CD4-positive, alpha-beta memory T cell (primary cell): ENCODE results near the gene MSRB1. TPM values are rescaled to one million over a fixed set of nuclear protein-coding genes. Genes with fewer than 3 reads are reported as not detected.
"Not testable (repeated sequence)": the region's sequence is repeated elsewhere in the genome, so short reads cannot be mapped to it uniquely, and the experiment has no call there.

Experiments used
- CTCF ChIA-PET: fragments of 350-600 bp; sonication (Branson Sonifier 250); formaldehyde crosslinking; loops from one replicate; lab custom pipeline; 2021; ENCODE audit warnings: inconsistent platforms; ENCODE audit not compliant: partially characterized antibody; lab: Charles Lee
- POLR2A ChIA-PET: fragments of 350-600 bp; sonication (Branson Sonifier 250); formaldehyde crosslinking; loops from one replicate; lab custom pipeline; 2021; ENCODE audit not compliant: partially characterized antibody; lab: Charles Lee
- DNase-seq, 5 donors: peaks; one replicate each; pipeline versions ENCODE4 v3.0.0 to v3.0.0-alpha.2; 2020 to 2022; ENCODE audit warnings: mixed read lengths in 1 of 5
- H3K27ac ChIP-seq: one replicate; pipeline ENCODE4 v1.7.0; 2013; ENCODE audit warnings: low read depth, low read length
- H3K27me3 ChIP-seq: 2 replicates; pipeline ENCODE4 v1.7.0; 2013; ENCODE audit warnings: mild to moderate bottlenecking, low read length, moderate library complexity; ENCODE audit not compliant: insufficient read depth
- H3K36me3 ChIP-seq: 2 replicates; pipeline ENCODE4 v1.7.0; 2013; ENCODE audit warnings: mild to moderate bottlenecking, low read length, moderate library complexity; ENCODE audit not compliant: insufficient read depth
- H3K4me1 ChIP-seq: 2 replicates; pipeline ENCODE4 v1.7.0; 2013; ENCODE audit warnings: mild to moderate bottlenecking, low read length, moderate library complexity; ENCODE audit not compliant: insufficient read depth
- H3K4me3 ChIP-seq, 2 donors: one replicate each; pipeline ENCODE4 v1.7.0; 2013; ENCODE audit warnings: low read length in 2 of 2, mild to moderate bottlenecking in 1 of 2
- H3K9me3 ChIP-seq, 2 donors: one replicate each; pipeline ENCODE4 v1.7.0; 2013; ENCODE audit warnings: low read length in 2 of 2, control low read depth in 1 of 2; ENCODE audit not compliant: control insufficient read depth in 1 of 2
- H3K27ac Mint-ChIP-seq, 7 donors: one replicate each; pipeline ENCODE4 v1.8.0; 2020 to 2021; ENCODE audit warnings: mixed read lengths in 7 of 7, mild to moderate bottlenecking in 6 of 7, inconsistent platforms in 3 of 7, moderate library complexity in 3 of 7
- H3K27me3 Mint-ChIP-seq, 2 donors: one replicate each; pipeline ENCODE4 v1.8.0; 2020 to 2021; ENCODE audit warnings: mixed read lengths in 2 of 2
- H3K36me3 Mint-ChIP-seq, 2 donors: one replicate each; pipeline ENCODE4 v1.8.0; 2020 to 2021; ENCODE audit warnings: mixed read lengths in 2 of 2, inconsistent platforms in 1 of 2, mild to moderate bottlenecking in 1 of 2
- H3K4me1 Mint-ChIP-seq, 4 donors: one replicate each; pipeline ENCODE4 v1.8.0; 2020 to 2021; ENCODE audit warnings: mixed read lengths in 4 of 4, mild to moderate bottlenecking in 1 of 4
- H3K4me3 Mint-ChIP-seq, 8 donors: one replicate each; pipeline ENCODE4 v1.8.0; 2020 to 2021; ENCODE audit warnings: mixed read lengths in 8 of 8, mild to moderate bottlenecking in 7 of 8, moderate library complexity in 6 of 8, inconsistent platforms in 3 of 8
- H3K9me3 Mint-ChIP-seq, 8 donors: one replicate each; pipeline ENCODE4 v1.8.0; 2020 to 2021; ENCODE audit warnings: mixed read lengths in 8 of 8, mild to moderate bottlenecking in 5 of 8, inconsistent platforms in 3 of 8, moderate library complexity in 1 of 8
- intact Hi-C: fragments of 100-400 bp; cut with micrococcal nuclease; formaldehyde crosslinking; loops from one replicate; pipeline ENCODE4 v1.15.1; 2023
- polyA plus RNA-seq, 2 donors: library from polyadenylated mRNA; unstranded; fragments of 300-500 nt; fragmentation: Illumina TruSeq; gene quantifications; one replicate each; pipeline ENCODE4 v1.2.3, GENCODE V29; 2021
- total RNA-seq, 2 experiments: library from RNA; stranded (reverse); gene quantifications; one replicate each; pipeline ENCODE4 v1.2.3, GENCODE V29; 2021

The MSRB1 gene
- total and polyA plus RNA-seq, 4 experiments from 2014 or later = 9.3 to 30.5 (median 15.5) TPM

DNA sequence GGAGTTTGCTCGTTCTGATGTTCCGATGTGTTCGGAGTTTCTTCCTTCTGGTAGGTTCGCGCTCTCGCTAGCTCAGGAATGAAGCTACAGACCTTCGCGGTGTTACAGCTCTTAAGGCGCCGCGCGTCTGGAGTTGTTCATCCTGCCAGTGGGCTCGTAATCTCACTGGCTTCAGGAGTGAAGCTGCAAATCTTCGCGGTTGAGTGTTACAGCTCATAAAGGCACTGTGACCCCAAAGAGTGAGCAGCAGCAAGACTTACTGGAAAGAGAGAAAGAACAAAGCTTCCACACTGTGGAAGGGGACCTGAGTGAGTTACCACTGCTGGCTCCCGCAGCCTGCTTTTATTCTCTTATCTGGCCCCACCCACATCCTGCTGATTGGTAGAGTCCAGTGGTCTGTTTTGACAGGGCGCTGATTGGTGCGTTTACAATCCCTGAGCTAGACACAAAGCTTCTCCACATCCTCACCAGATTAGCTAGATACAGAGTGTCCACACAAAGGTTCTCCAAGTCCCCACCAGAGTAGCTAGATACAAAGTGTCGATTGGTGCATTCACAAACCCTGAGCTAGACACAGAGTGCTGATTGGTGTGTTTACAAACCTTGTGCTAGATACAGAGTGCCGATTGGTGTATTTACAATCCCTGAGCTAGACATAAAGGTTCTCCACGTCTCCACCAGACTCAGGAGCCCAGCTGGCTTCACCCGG lies 14.6 kb upstream of the MSRB1 start:
- Mint-ChIP-seq H3K4me1 (peaks cover 15 to 36% (median 27%) of the 10 kb centered on the region in 4 donors), H3K36me3 (peaks cover 8 to 22% of the 10 kb centered on the region in 2 donors)
- not testable (repeated sequence) for H3K27me3 ChIP-seq, H3K4me3 ChIP-seq, H3K9me3 ChIP-seq, H3K27ac ChIP-seq, H3K36me3 ChIP-seq, H3K27me3 Mint-ChIP-seq, H3K4me3 Mint-ChIP-seq, H3K9me3 Mint-ChIP-seq, DNase-seq, H3K27ac Mint-ChIP-seq
- ChIA-PET POLR2A (interaction anchor here (1.4 to 4.8 kb wide), 3 partner anchors 13 to 15 kb away, joined by 4 to 84 read pairs (median 9); partner anchors contain the start of genes MSRB1 and TBL3), CTCF (interaction anchor here (0.8 to 1.6 kb wide), 3 partner anchors 13 to 46 kb away, joined by 3 to 4 read pairs (median 3); no protein-coding TSS in a partner anchor)
- H3K4me1 ChIP-seq = peaks cover 32% of the 10 kb centered on the region
- intact Hi-C loops = loop anchor here (2.0 kb wide), 1 partner anchor 183 kb away; no protein-coding TSS in a partner anchor

DNA sequence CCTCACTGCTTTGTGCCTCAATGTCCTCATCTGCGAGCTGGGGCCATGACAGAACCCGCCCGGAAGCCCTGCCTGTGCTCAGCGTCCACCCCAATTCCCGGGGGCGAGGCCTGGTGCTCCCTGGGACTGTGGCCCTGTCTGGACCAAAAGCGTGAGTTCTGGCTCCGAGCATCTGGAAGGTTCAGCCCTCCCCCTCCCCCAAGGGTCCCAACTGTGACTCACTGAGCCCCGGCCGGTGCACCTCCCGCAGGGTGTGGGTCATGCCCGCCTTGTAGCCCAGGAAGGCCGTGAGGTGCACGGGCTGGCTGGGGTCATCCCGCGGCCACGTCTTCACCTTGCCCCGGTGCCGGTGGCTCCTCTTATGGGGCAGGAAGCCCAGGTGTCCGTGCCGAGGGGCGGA lies 10.7 kb upstream of the MSRB1 start:
- Histone ChIP-seq H3K4me3 (no peak overlapping the region), H3K4me1 (peaks cover 2% of the 10 kb centered on the region), H3K36me3 (no peaks in the 10 kb centered on the region), H3K27me3 (no peaks in the 10 kb centered on the region), H3K27ac (no peak overlapping the region), H3K9me3 (no peaks in the 10 kb centered on the region)
- Mint-ChIP-seq H3K36me3 (no peaks in the 10 kb centered on the region), H3K4me1 (peaks cover 0 to under 1% (median 0%) of the 10 kb centered on the region in 4 donors), H3K9me3 (no peaks in the 10 kb centered on the region), H3K27me3 (no peaks in the 10 kb centered on the region), H3K4me3 (no peak overlapping the region), H3K27ac (no peak overlapping the region)
- DNase-seq = peak in 1 of 5 donors; percentile 24
- ChIA-PET CTCF (interaction anchor here (1.5 kb wide), 1 partner anchor 11 kb away, joined by 3 read pairs; the partner anchor contains the start of gene MSRB1), POLR2A (interaction anchor here (2.3 kb wide), 1 partner anchor 11 kb away, joined by 5 read pairs; the partner anchor contains the start of gene MSRB1)
- intact Hi-C loops = no loop called here

DNA sequence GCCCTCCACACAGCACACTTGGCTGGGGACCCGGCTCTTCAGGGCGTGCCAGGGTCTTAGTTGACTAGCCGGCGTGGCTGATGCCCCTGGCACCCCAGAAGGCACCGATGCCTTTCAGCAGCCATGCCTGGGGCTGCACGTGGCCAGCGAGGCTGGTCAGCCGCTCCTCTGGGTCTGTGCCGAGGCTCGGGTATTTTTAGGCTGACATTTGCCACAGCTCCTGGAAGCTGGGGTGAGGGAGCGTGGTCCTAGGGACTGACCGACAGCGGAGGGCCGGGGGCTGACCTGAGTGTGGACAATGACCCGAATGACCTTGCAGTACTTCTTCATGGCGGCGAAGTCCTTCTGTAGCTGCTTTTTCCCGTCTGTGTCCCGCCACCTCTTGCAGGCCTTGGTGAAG lies 7.6 kb upstream of the MSRB1 start:
- intact Hi-C loops = no loop called here
- H3K36me3 Mint-ChIP-seq = no peaks in the 10 kb centered on the region
- ChIA-PET CTCF (no interaction called here), POLR2A (no interaction called here)
- Histone ChIP-seq H3K4me1 (no peaks in the 10 kb centered on the region), H3K9me3 (no peaks in the 10 kb centered on the region), H3K27me3 (no peaks in the 10 kb centered on the region), H3K27ac (no peak overlapping the region), H3K4me3 (no peak overlapping the region), H3K36me3 (no peaks in the 10 kb centered on the region)
- no peaks in the 10 kb centered on the region for H3K27me3 Mint-ChIP-seq
- H3K4me1 Mint-ChIP-seq = no peaks in the 10 kb centered on the region
- H3K9me3 Mint-ChIP-seq = no peaks in the 10 kb centered on the region
- H3K4me3 Mint-ChIP-seq = no peak overlapping the region
- no peak for DNase-seq
- no peak overlapping the region for H3K27ac Mint-ChIP-seq

DNA sequence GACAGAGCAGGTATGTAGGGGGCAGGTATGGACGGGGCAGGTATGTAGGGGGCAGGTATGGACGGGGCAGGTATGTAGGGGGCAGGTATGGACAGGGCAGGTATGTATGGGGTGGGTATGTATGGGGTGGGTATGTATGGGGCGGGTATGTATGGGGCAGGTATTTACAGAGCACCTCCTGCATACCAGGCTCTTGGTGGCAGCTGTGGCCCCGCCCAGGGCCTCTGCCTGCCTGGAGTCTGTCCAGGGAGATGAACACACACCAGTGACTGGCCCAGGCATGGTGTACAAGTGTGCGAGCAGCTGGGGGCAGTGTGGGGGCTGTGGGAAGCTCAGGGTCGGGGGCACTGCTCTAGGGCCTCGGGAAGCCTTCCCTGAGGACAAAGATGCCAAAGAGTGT lies 7.0 kb upstream of the MSRB1 start:
- Mint-ChIP-seq H3K9me3 (no peaks in the 10 kb centered on the region), H3K4me1 (no peaks in the 10 kb centered on the region), H3K27me3 (no peaks in the 10 kb centered on the region), H3K36me3 (no peaks in the 10 kb centered on the region), H3K27ac (no peak overlapping the region), H3K4me3 (no peak overlapping the region)
- POLR2A ChIA-PET = no interaction called here
- no peak overlapping the region for H3K4me3 ChIP-seq
- no peak overlapping the region for H3K27ac ChIP-seq
- no peaks in the 10 kb centered on the region for H3K9me3 ChIP-seq
- H3K4me1 ChIP-seq = no peaks in the 10 kb centered on the region
- CTCF ChIA-PET = no interaction called here
- intact Hi-C loops = no loop called here
- H3K27me3 ChIP-seq = no peaks in the 10 kb centered on the region
- DNase-seq = no peak
- no peaks in the 10 kb centered on the region for H3K36me3 ChIP-seq

DNA sequence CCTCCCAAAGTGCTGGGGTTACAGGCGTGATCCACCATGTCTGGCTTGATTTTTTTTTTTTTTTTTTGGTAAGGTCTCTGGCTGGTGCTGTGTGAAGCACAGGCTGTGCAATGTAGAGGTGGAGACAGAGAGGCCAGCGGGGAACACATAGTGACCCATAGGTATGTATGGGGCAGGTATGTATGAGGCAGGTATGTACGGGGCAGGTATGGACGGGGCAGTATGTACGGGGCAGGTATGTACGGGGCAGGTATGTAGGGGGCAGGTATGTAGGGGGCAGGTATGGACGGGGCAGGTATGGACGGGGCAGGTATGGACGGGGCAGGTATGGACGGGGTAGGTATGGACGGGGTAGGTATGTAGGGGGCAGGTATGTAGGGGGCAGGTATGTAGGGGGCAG lies 6.5 kb upstream of the MSRB1 start:
- ChIA-PET CTCF (interaction anchor here (0.7 kb wide), 1 partner anchor 533 kb away, joined by 3 read pairs; no protein-coding TSS in a partner anchor), POLR2A (no interaction called here)
- intact Hi-C loops = no loop called here
- Mint-ChIP-seq H3K36me3 (no peaks in the 10 kb centered on the region), H3K27me3 (no peaks in the 10 kb centered on the region), H3K4me1 (peaks cover 0 to 2% (median 0%) of the 10 kb centered on the region in 4 donors), H3K4me3 (no peak overlapping the region), H3K27ac (no peak overlapping the region), H3K9me3 (no peaks in the 10 kb centered on the region)
- no peak overlapping the region for H3K4me3 ChIP-seq
- no peaks in the 10 kb centered on the region for H3K4me1 ChIP-seq
- H3K27ac ChIP-seq = no peak overlapping the region
- H3K27me3 ChIP-seq = no peaks in the 10 kb centered on the region
- H3K9me3 ChIP-seq = no peaks in the 10 kb centered on the region
- DNase-seq = no peak
- H3K36me3 ChIP-seq = no peaks in the 10 kb centered on the region

GRCh38 chr16:1947369-1947670 lies 4.3 kb upstream of the MSRB1 start:
- Mint-ChIP-seq H3K9me3 (no peaks in the 10 kb centered on the region), H3K36me3 (no peaks in the 10 kb centered on the region), H3K4me1 (peaks cover 0 to 15% (median 5%) of the 10 kb centered on the region in 4 donors), H3K4me3 (no peak overlapping the region), H3K27me3 (no peaks in the 10 kb centered on the region), H3K27ac (no peak overlapping the region)
- POLR2A ChIA-PET = interaction anchor here (0.6 kb wide), 1 partner anchor 208 kb away, joined by 3 read pairs; no protein-coding TSS in a partner anchor
- no peak overlapping the region for H3K4me3 ChIP-seq
- no peak overlapping the region for H3K27ac ChIP-seq
- intact Hi-C loops = no loop called here
- no peaks in the 10 kb centered on the region for H3K36me3 ChIP-seq
- DNase-seq = no peak
- H3K4me1 ChIP-seq = peaks cover 10% of the 10 kb centered on the region
- H3K27me3 ChIP-seq = no peaks in the 10 kb centered on the region
- no peaks in the 10 kb centered on the region for H3K9me3 ChIP-seq
- CTCF ChIA-PET = no interaction called here

- CTCF ChIA-PET = no interaction called here
- Histone ChIP-seq H3K27ac (no peak overlapping the region), H3K36me3 (no peaks in the 10 kb centered on the region), H3K9me3 (no peaks in the 10 kb centered on the region), H3K4me3 (no peak overlapping the region), H3K27me3 (no peaks in the 10 kb centered on the region), H3K4me1 (peaks cover 15% of the 10 kb centered on the region)
- Mint-ChIP-seq H3K4me3 (no peak overlapping the region), H3K27me3 (no peaks in the 10 kb centered on the region), H3K36me3 (no peaks in the 10 kb centered on the region), H3K9me3 (no peaks in the 10 kb centered on the region), H3K4me1 (peaks cover 0 to 21% (median 6%) of the 10 kb centered on the region in 4 donors), H3K27ac (no peak overlapping the region)
- POLR2A ChIA-PET = interaction anchor here (2.1 kb wide), 1 partner anchor 18 kb away, joined by 11 read pairs; the partner anchor contains the start of gene RPS2
- intact Hi-C loops = no loop called here
- DNase-seq = no peak
These were observed 3.7 kb upstream of the MSRB1 start for GRCh38 chr16:1946495-1947368.
